ENCODE data around the gene TENM4. TPM values are rescaled to one million over a fixed set of nuclear protein-coding genes. Genes with fewer than 3 reads are reported as not detected.

Gene TENM4
- polyA plus RNA-seq, 1 experiment, result 0.39 TPM

DNA sequence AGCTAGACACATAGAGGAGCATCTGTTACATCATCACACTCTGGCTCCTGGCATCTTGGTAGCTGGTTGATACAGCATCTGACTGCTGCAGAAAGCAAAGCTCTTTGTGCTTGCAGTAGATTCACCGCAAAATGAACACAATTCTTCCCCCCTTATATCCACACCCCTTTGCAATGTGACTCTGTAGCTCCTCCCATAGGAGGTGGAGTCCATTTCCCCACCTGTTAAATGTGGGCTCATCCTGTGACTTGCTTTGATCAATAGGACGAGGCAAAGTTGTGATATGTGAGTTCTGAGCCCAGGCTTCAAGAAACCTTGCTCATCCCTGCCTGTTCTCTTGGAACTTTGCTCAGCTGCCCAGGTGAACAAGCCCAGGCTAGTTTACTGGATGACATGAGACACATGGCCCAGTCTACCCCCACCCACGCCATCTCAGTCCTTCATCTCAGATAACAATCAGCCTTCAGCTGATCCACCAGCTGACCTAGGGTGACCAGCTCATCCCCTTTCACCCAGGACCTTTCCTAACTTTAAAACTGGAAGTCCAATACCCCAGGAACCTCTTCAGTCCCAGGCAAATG lies 272.2 kb downstream of the TENM4 start:
- TF ChIP-seq, protein P1, sequence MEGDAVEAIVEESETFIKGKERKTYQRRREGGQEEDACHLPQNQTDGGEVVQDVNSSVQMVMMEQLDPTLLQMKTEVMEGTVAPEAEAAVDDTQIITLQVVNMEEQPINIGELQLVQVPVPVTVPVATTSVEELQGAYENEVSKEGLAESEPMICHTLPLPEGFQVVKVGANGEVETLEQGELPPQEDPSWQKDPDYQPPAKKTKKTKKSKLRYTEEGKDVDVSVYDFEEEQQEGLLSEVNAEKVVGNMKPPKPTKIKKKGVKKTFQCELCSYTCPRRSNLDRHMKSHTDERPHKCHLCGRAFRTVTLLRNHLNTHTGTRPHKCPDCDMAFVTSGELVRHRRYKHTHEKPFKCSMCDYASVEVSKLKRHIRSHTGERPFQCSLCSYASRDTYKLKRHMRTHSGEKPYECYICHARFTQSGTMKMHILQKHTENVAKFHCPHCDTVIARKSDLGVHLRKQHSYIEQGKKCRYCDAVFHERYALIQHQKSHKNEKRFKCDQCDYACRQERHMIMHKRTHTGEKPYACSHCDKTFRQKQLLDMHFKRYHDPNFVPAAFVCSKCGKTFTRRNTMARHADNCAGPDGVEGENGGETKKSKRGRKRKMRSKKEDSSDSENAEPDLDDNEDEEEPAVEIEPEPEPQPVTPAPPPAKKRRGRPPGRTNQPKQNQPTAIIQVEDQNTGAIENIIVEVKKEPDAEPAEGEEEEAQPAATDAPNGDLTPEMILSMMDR (IDR thresholded peaks at IDR 0.05; ENCODE audit: insufficient read depth, low read depth, low read length), result no peak
- CTCF ChIA-PET, result interaction anchor here (0.6 to 2.5 kb wide), 3 partner anchors 10 to 1427 kb away, joined by 3 to 14 read pairs (median 3); no protein-coding TSS in a partner anchor
- POLR2A ChIA-PET, result interaction anchor here (0.6 kb wide), 1 partner anchor 320 kb away, joined by 4 read pairs; no protein-coding TSS in a partner anchor

DNA sequence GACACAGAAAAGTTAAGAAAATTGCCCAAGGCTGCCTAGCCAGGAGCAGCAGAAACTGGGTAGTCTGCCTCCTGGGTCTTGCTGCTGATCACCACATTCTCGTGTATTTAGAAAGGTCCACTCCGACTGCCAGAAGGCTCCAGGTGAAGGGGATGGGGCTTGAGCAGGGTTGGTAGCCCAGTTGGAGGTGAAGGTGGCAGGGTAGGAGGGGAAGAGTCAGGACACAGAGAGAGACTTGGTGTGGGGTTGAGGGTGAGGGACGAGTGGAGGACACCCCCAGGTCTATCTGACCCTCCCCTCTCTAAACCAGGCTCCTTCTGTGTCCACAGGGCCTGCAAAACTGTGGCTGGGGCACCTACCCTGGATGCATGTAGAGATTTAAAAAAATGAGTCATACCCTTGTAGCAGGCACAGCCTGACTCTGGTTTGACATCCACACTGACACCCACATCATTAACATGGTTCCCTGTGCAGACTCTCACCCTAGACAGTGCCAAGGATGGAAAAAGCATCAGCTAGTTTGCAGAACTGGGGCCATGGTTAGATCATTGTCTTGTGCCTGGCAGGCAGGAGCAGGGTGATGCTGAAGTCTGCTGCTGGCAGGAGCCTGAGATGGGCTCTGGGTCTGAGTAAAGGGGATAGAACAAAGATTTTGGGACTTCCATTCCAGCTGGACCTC lies 273.2 kb downstream of the TENM4 start:
- no peaks in the 10 kb centered on the region for H3K27me3 ChIP-seq (ENCODE audit: control insufficient read depth, insufficient read depth, low read length)
- ChIA-PET CTCF (interaction anchor here (2.5 kb wide), 1 partner anchor 9 kb away, joined by 14 read pairs; no protein-coding TSS in a partner anchor), POLR2A (interaction anchor here (0.6 kb wide), 1 partner anchor 13 kb away, joined by 11 read pairs; no protein-coding TSS in a partner anchor)
- H3K4me3 ChIP-seq (ENCODE audit: low read depth, low read length), result no peak overlapping the region
- TF ChIP-seq, protein P1 (IDR thresholded peaks at IDR 0.05; ENCODE audit: insufficient read depth, low read depth, low read length), result no peak
- DNase-seq (ENCODE audit: low read depth), result no peak
- no peaks in the 10 kb centered on the region for H3K36me3 ChIP-seq (ENCODE audit: control insufficient read depth, insufficient read depth, low read length)

More for the DNA sequence above, 272.2 kb downstream of the TENM4 start:
- Histone ChIP-seq H3K36me3 (ENCODE audit: control insufficient read depth, insufficient read depth, low read length) (no peaks in the 10 kb centered on the region), H3K4me3 (ENCODE audit: low read depth, low read length) (no peak overlapping the region), H3K27me3 (ENCODE audit: control insufficient read depth, insufficient read depth, low read length) (no peaks in the 10 kb centered on the region)
- no peak for DNase-seq (ENCODE audit: low read depth)

DNA sequence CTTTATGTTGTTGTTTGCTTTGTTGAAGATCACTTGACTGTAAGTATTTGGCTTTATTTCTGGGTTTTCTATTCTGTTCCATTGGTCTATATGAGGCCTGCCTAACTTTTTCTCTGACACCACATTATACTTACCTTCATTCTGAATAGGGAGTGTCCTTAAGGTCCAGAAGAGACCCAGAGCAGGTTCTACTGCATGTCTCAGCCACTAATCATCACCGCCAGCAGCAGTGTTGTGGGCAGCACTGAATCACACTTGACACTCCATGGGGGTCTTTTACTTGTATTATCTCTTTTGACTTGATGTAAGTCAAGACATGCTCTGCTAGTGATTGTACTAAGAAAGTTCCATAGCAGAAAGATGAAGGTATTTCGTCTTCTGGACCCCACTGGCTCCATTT lies 274.9 kb downstream of the TENM4 start:
- POLR2A ChIA-PET, result no interaction called here
- TF ChIP-seq, protein P1 (IDR thresholded peaks at IDR 0.05; ENCODE audit: insufficient read depth, low read depth, low read length), result no peak
- CTCF ChIA-PET, result no interaction called here
- Histone ChIP-seq H3K27me3 (ENCODE audit: control insufficient read depth, insufficient read depth, low read length) (no peaks in the 10 kb centered on the region), H3K4me3 (ENCODE audit: low read depth, low read length) (no peak overlapping the region), H3K36me3 (ENCODE audit: control insufficient read depth, insufficient read depth, low read length) (no peaks in the 10 kb centered on the region)
- no peak for DNase-seq (ENCODE audit: low read depth)

DNA sequence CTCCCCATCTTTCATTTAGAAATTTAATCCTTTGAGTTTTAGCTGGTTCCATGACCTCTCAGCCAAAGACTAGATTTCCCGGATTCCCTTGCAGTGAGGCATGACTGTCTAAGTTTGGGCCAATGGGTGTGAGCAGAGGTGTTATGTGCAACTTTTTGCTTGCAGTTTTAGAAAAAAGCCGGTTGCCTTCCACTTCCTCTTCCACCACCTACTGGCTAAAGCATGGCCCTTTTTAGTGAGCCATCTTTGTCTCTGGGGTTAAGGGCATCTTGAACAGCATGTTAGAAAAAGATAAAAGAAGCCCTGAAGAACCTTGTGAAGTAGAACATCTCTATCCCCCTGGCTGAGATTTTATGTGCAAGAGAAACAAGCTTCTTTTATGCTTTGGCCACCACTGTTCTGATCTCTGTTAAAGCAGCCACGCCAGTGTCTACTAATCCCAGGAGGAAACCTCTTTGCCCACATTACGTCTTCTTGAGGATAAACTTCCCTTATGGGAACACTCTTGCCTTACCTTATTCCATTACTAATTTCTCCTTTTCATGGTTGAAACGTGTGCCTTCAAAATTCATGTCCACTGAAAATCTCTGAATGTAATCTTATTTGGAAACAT lies 279.9 kb downstream of the TENM4 start:
- no peaks in the 10 kb centered on the region for H3K27me3 ChIP-seq (ENCODE audit: control insufficient read depth, insufficient read depth, low read length)
- H3K36me3 ChIP-seq (ENCODE audit: control insufficient read depth, insufficient read depth, low read length), result no peaks in the 10 kb centered on the region
- no peak overlapping the region for H3K4me3 ChIP-seq (ENCODE audit: low read depth, low read length)
- ChIA-PET CTCF (interaction anchor here (0.5 to 3.1 kb wide), 2 partner anchors 8 to 83 kb away, joined by 3 to 14 read pairs; no protein-coding TSS in a partner anchor), POLR2A (no interaction called here)
- TF ChIP-seq, protein P1 (IDR thresholded peaks at IDR 0.05; ENCODE audit: insufficient read depth, low read depth, low read length), result no peak
- DNase-seq (ENCODE audit: low read depth), result no peak

Measured in BJ (cell line).